ENCODE results near the gene TOR4A.
"Not testable (repeated sequence)": the region's sequence is repeated elsewhere in the genome, so short reads cannot be mapped to it uniquely, and the experiment has no call there.

Gene TOR4A

GRCh38 chr9:137256856-137257255, 20.7 kb upstream of the TOR4A start:
- Histone ChIP-seq H3K4me3 (ENCODE audit: low read depth, low read length) (no peak overlapping the region; the same call in 1 of the 2 replicates), H3K9me3 (no peaks in the 10 kb centered on the region), H3K4me1 (peaks cover 4% of the 10 kb centered on the region), H3K36me3 (peaks cover 19% of the 10 kb centered on the region), H3K27me3 (no peaks in the 10 kb centered on the region)
- no peak for TF ChIP-seq CTCF (IDR thresholded peaks at IDR 0.05; ENCODE audit: low read depth, low read length)
- no peak for DNase-seq

- DNase-seq, result peak; percentile 54
- not testable (repeated sequence) for H3K4me3 ChIP-seq (ENCODE audit: low read depth, low read length); H3K9me3 ChIP-seq; H3K4me1 ChIP-seq; H3K27me3 ChIP-seq
- TF ChIP-seq CTCF (IDR thresholded peaks at IDR 0.05; ENCODE audit: low read depth, low read length), result peak; percentile 47
- H3K36me3 ChIP-seq, result peaks cover 30% of the 10 kb centered on the region
Measured at GRCh38 chr9:137262173-137262908, 15.2 kb upstream of the TOR4A start.

GRCh38 chr9:137262909-137263285, 14.6 kb upstream of the TOR4A start:
- no peak for DNase-seq
- Histone ChIP-seq H3K27me3 (no peaks in the 10 kb centered on the region), H3K4me3 (ENCODE audit: low read depth, low read length) (no peak overlapping the region), H3K36me3 (peaks cover 33% of the 10 kb centered on the region), H3K9me3 (no peaks in the 10 kb centered on the region), H3K4me1 (no peaks in the 10 kb centered on the region)
- no peak for TF ChIP-seq CTCF (IDR thresholded peaks at IDR 0.05; ENCODE audit: low read depth, low read length)

GRCh38 chr9:137263506-137263905, 14.0 kb upstream of the TOR4A start:
- Histone ChIP-seq H3K27me3 (no peaks in the 10 kb centered on the region), H3K4me3 (ENCODE audit: low read depth, low read length) (no peak overlapping the region), H3K4me1 (no peaks in the 10 kb centered on the region), H3K36me3 (peaks cover 37% of the 10 kb centered on the region), H3K9me3 (no peaks in the 10 kb centered on the region)
- DNase-seq, result no peak
- no peak for TF ChIP-seq CTCF (IDR thresholded peaks at IDR 0.05; ENCODE audit: low read depth, low read length)

GRCh38 chr9:137264067-137264466, 13.5 kb upstream of the TOR4A start:
- Histone ChIP-seq H3K9me3 (no peaks in the 10 kb centered on the region), H3K36me3 (peaks cover 36% of the 10 kb centered on the region), H3K4me3 (ENCODE audit: low read depth, low read length) (no peak overlapping the region), H3K27me3 (no peaks in the 10 kb centered on the region), H3K4me1 (no peaks in the 10 kb centered on the region)
- TF ChIP-seq CTCF (IDR thresholded peaks at IDR 0.05; ENCODE audit: low read depth, low read length), result no peak
- no peak for DNase-seq

GRCh38 chr9:137265496-137266161, 11.9 kb upstream of the TOR4A start:
- TF ChIP-seq CTCF (IDR thresholded peaks at IDR 0.05; ENCODE audit: low read depth, low read length), result no peak
- Histone ChIP-seq H3K27me3 (no peaks in the 10 kb centered on the region), H3K4me3 (ENCODE audit: low read depth, low read length) (no peak overlapping the region), H3K36me3 (peaks cover 40% of the 10 kb centered on the region), H3K9me3 (no peaks in the 10 kb centered on the region), H3K4me1 (no peaks in the 10 kb centered on the region)
- peak; percentile 9 for DNase-seq
